ENCODE data around the gene RGMA.

The RGMA gene

GRCh38 chr15:93060336-93061248, 28.4 kb downstream of the RGMA start:
- no peak for TF ChIP-seq CTCF (IDR thresholded peaks at IDR 0.05; ENCODE audit: borderline replicate concordance, insufficient read depth, low read depth, low read length)
- no peak overlapping the region for H3K4me3 ChIP-seq (ENCODE audit: low read depth, low read length)

- H3K4me3 ChIP-seq (ENCODE audit: low read depth, low read length) = no peak overlapping the region
- no peak for TF ChIP-seq CTCF (IDR thresholded peaks at IDR 0.05; ENCODE audit: borderline replicate concordance, insufficient read depth, low read depth, low read length)
These were observed 29.6 kb downstream of the RGMA start for GRCh38 chr15:93059442-93059841.

- H3K4me3 ChIP-seq (ENCODE audit: low read depth, low read length) = no peak overlapping the region
- TF ChIP-seq CTCF (IDR thresholded peaks at IDR 0.05; ENCODE audit: borderline replicate concordance, insufficient read depth, low read depth, low read length) = no peak
These were observed 30.0 kb downstream of the RGMA start for GRCh38 chr15:93058904-93059427.

- no peak overlapping the region for H3K4me3 ChIP-seq (ENCODE audit: low read depth, low read length)
- no peak for TF ChIP-seq CTCF (IDR thresholded peaks at IDR 0.05; ENCODE audit: borderline replicate concordance, insufficient read depth, low read depth, low read length)
These were observed 30.9 kb downstream of the RGMA start for GRCh38 chr15:93058128-93058527.

- TF ChIP-seq CTCF (IDR thresholded peaks at IDR 0.05; ENCODE audit: borderline replicate concordance, insufficient read depth, low read depth, low read length) = no peak
- H3K4me3 ChIP-seq (ENCODE audit: low read depth, low read length) = no peak overlapping the region
These were observed 31.4 kb downstream of the RGMA start for GRCh38 chr15:93057618-93058017.

GRCh38 chr15:93056836-93057235, 32.2 kb downstream of the RGMA start:
- no peak overlapping the region for H3K4me3 ChIP-seq (ENCODE audit: low read depth, low read length)
- no peak for TF ChIP-seq CTCF (IDR thresholded peaks at IDR 0.05; ENCODE audit: borderline replicate concordance, insufficient read depth, low read depth, low read length)

GRCh38 chr15:93055211-93055610, 33.8 kb downstream of the RGMA start:
- H3K4me3 ChIP-seq (ENCODE audit: low read depth, low read length) = no peak overlapping the region
- no peak for TF ChIP-seq CTCF (IDR thresholded peaks at IDR 0.05; ENCODE audit: borderline replicate concordance, insufficient read depth, low read depth, low read length)

Measured in GM12875 (cell line).